SH-SY5Y (cell line): ENCODE data around the gene MACC1.

Source experiments
- GATA2 ChIP-seq: IDR thresholded peaks from 2 replicates; pipeline ENCODE4 v1.6.1; 2011; ENCODE audit warnings: mild to moderate bottlenecking, low read depth, low read length
- GATA3 ChIP-seq: IDR thresholded peaks from 2 replicates; pipeline ENCODE4 v1.6.1; 2011; ENCODE audit warnings: low read depth, mild to moderate bottlenecking, low read length, moderate library complexity

- TF ChIP-seq GATA3 (no peak), GATA2 (no peak)
These were observed 52.1 kb downstream of the MACC1 start for GRCh38 chr7:20165146-20165510.
